CD4-positive, alpha-beta T cell treated with Interleukin-6 for 4 hours (primary cell): ENCODE measurements around the gene ATP6V1G3.
"Not testable (repeated sequence)": the region's sequence is repeated elsewhere in the genome, so short reads cannot be mapped to it uniquely, and the experiment has no call there.

ENCODE experiments used
- DNase-seq: peaks from one replicate; pipeline ENCODE4 v3.0.0-alpha.2; 2020; ENCODE audit warnings: mixed read lengths

ATP6V1G3 gene

GRCh38 chr1:198496216-198497143, 44.0 kb downstream of the ATP6V1G3 start:
- no peak for DNase-seq

GRCh38 chr1:198495631-198496030, 44.8 kb downstream of the ATP6V1G3 start:
- DNase-seq: no peak

GRCh38 chr1:198494658-198495103, 45.8 kb downstream of the ATP6V1G3 start:
- DNase-seq: no peak

DNA sequence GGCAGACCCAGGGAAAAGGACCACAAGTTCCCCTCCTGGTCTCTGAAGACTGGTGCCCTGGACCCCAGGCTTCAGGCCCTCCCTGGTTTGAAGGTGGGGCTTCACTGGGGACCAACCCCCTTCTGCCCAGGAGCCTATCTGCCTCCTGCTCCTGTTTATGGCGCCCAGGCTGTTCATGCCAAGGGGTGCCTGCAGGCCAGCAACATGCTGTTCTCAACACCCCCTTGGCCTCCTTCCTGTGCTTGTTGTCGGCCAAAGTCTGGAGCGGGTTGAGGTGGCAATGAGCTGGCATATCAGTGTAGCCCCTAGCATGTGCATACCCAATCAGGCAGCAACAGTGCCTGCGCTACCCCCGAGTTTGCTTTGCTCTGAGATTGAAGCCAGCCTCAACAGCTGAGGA, 46.3 kb downstream of the ATP6V1G3 start:
- DNase-seq: no peak

DNA sequence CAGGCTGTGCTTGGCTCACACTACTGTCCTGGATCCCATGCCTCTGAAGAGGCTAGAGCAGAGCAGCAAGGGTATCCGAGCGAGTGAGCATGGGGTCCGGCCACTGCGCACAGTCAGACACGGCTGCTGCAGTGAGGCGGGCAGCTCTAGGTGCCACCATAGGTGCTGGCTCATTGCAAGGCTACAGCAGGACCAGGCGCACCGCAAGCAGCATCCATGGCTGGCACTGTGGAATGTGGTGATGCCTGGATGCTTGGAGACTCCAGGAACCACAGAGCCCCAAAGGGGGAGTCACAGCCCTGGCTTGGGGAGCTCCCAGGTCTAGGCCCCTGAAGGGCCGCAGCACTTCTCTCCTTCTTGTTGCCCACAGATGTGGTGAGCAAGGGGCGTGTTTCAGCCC, 47.2 kb downstream of the ATP6V1G3 start:
- DNase-seq: no peak

- DNase-seq: no peak
These were observed 47.6 kb downstream of the ATP6V1G3 start for GRCh38 chr1:198492872-198493271.

DNA sequence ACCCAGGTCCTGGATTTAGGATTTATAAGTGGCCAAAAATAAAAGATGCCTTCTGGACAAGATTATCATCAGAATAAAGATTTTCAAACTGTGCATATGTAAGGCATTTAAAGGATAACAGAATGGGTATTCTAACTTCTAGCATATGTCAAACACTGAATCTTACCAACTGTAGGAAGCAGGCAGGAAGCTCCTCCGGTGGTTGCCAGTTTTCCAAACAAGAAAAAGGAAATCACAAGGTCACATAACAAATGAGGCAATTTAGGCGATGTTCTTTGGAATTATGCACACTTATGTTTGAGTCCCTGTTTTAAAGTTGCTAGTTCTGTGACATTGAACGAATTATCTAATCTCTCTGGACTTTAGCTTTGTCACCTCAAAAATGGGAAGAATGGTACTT, 48.9 kb downstream of the ATP6V1G3 start:
- DNase-seq: no peak

- no peak for DNase-seq
These were observed 49.5 kb downstream of the ATP6V1G3 start for GRCh38 chr1:198491028-198491427.

GRCh38 chr1:198490224-198490623, 50.3 kb downstream of the ATP6V1G3 start:
- no peak for DNase-seq

- no peak for DNase-seq
These were observed 53.6 kb downstream of the ATP6V1G3 start for GRCh38 chr1:198486903-198487302.

GRCh38 chr1:198483645-198484044, 56.8 kb downstream of the ATP6V1G3 start:
- no peak for DNase-seq

DNA sequence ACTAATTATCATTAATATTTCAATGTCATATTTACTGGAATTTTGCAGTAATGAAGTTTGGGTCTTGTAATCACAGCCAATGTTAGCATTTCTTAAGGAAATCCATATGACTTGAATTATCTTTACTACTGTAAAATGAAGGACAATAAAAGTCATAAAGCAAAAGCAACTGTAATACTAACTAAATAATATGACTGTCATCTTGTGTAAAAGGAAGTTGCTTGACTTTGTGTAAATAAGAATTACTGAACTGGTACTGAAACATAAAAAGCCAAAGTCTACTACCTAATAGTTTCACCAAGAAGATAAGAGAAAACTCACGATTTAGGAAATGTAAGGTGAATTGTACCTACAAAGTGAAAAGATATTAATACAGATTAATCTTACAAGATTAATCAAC, 57.5 kb downstream of the ATP6V1G3 start:
- DNase-seq: no peak

- no peak for DNase-seq
These were observed 58.8 kb downstream of the ATP6V1G3 start for GRCh38 chr1:198481661-198482060.

- no peak for DNase-seq
These were observed 59.6 kb downstream of the ATP6V1G3 start for GRCh38 chr1:198480876-198481275.

DNA sequence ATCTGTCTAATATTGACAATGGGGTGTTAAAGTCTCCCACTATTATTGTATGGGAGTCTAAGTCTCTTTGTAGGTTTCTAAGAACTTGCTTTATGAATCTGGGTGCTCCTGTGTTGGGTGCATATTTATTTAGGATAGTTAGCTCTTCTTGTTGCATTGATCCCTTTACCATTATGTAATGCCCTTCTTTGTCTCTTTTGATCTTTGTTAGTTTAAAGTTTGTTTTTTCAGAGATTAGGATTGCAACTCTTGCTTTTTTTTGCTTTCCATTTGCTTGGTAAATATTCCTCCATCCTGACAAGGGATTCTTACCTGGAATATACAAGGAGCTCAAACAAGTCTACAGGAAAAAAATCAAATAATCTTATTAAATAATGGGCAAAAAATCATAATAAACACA, 63.1 kb downstream of the ATP6V1G3 start:
- not testable (repeated sequence) for DNase-seq
